Fibroblast of mammary gland (primary cell): ENCODE measurements around the gene MMS19.

Experiments
- DNase-seq: peaks from one replicate; pipeline ENCODE4 v3.0.0-alpha.2; 2010; ENCODE audit warnings: low read depth
- H3K4me3 ChIP-seq: 2 replicates; pipeline ENCODE4 v1.5.1; 2011; ENCODE audit warnings: low read depth, mild to moderate bottlenecking, low read length, moderate library complexity; ENCODE audit not compliant: control insufficient read depth
- CTCF ChIP-seq: conservative IDR thresholded peaks from 2 replicates; pipeline ENCODE4 v1.5.1; 2011; ENCODE audit warnings: low read depth, low read length, inconsistent platforms; ENCODE audit not compliant: control insufficient read depth, insufficient read depth

MMS19 gene

GRCh38 chr10:97517778-97518300, 19.6 kb upstream of the MMS19 start:
- TF ChIP-seq CTCF = no peak

GRCh38 chr10:97517096-97517750, 19.0 kb upstream of the MMS19 start:
- no peak for TF ChIP-seq CTCF
- no peak for DNase-seq
- no peak overlapping the region for H3K4me3 ChIP-seq

More at GRCh38 chr10:97517778-97518300, 19.6 kb upstream of the MMS19 start:
- no peak overlapping the region for H3K4me3 ChIP-seq
- no peak for DNase-seq

GRCh38 chr10:97515271-97515978, 17.2 kb upstream of the MMS19 start:
- no peak for DNase-seq
- TF ChIP-seq CTCF = no peak
- H3K4me3 ChIP-seq = no peak overlapping the region

- no peak for DNase-seq
- no peak overlapping the region for H3K4me3 ChIP-seq
- TF ChIP-seq CTCF = no peak
Observed at GRCh38 chr10:97514344-97514743, 16.1 kb upstream of the MMS19 start.

- H3K4me3 ChIP-seq = no peak overlapping the region
- no peak for TF ChIP-seq CTCF
- no peak for DNase-seq
Observed at GRCh38 chr10:97512993-97513392, 14.8 kb upstream of the MMS19 start.

GRCh38 chr10:97511711-97512440, 13.7 kb upstream of the MMS19 start:
- DNase-seq = no peak
- H3K4me3 ChIP-seq = no peak overlapping the region
- TF ChIP-seq CTCF = no peak
